HFF-Myc (cell line): ENCODE measurements around the gene VAT1.

Source experiments
- DNase-seq: peaks from one replicate; pipeline ENCODE4 v3.0.0-alpha.2; 2011; ENCODE audit warnings: low read depth; ENCODE audit errors: extremely low read depth
- H3K4me3 ChIP-seq: replicated peaks from 2 replicates; pipeline ENCODE4 v1.5.1; 2011; ENCODE audit warnings: low read depth, mild to moderate bottlenecking, control low read depth, low read length
- CTCF ChIP-seq: IDR thresholded peaks from 2 replicates; pipeline ENCODE4 v1.5.1; 2012; ENCODE audit warnings: mild to moderate bottlenecking, low read depth, low read length, control low read depth; ENCODE audit errors: missing control alignments

Gene VAT1

GRCh38 chr17:43039646-43040045 is 17.5 kb upstream of the VAT1 start:
- TF ChIP-seq CTCF, result no peak
- no peak overlapping the region for H3K4me3 ChIP-seq
- no peak for DNase-seq

GRCh38 chr17:43034894-43035293 is 12.7 kb upstream of the VAT1 start:
- no peak for TF ChIP-seq CTCF
- no peak overlapping the region for H3K4me3 ChIP-seq
- DNase-seq, result no peak

- TF ChIP-seq CTCF, result no peak
- H3K4me3 ChIP-seq, result no peak overlapping the region
- DNase-seq, result no peak
Measured at GRCh38 chr17:43033948-43034881, 12.0 kb upstream of the VAT1 start.

- no peak for TF ChIP-seq CTCF
- no peak overlapping the region for H3K4me3 ChIP-seq
- DNase-seq, result no peak
Measured at GRCh38 chr17:43031666-43032065, 9.5 kb upstream of the VAT1 start.

- TF ChIP-seq CTCF, result no peak
- H3K4me3 ChIP-seq, result no peak overlapping the region
Measured at GRCh38 chr17:43030137-43030767, 8.1 kb upstream of the VAT1 start.

GRCh38 chr17:43028221-43028861 is 6.2 kb upstream of the VAT1 start:
- DNase-seq, result no peak
- H3K4me3 ChIP-seq, result no peak overlapping the region
- TF ChIP-seq CTCF, result no peak

More at GRCh38 chr17:43030137-43030767, 8.1 kb upstream of the VAT1 start:
- DNase-seq, result no peak
